Measurements from ENCODE around the gene CRB1.

Gene CRB1

GRCh38 chr1:197284966-197285365, 16.9 kb downstream of the CRB1 start:
- H3K4me3 ChIP-seq: no peak overlapping the region

GRCh38 chr1:197285526-197286205, 17.6 kb downstream of the CRB1 start:
- H3K27me3 ChIP-seq: no peaks in the 10 kb centered on the region
- H3K4me3 ChIP-seq: no peak overlapping the region
- H3K27ac ChIP-seq: no peak overlapping the region
- intact Hi-C loops (cut with DNase I; ENCODE audit: low total_unique reads): no loop called here
- DNase-seq: no peak
- TF ChIP-seq CTCF (IDR thresholded peaks at IDR 0.05): no peak
- no peaks in the 10 kb centered on the region for H3K4me1 ChIP-seq
- H3K9me3 ChIP-seq: no peaks in the 10 kb centered on the region
- no peaks in the 10 kb centered on the region for H3K36me3 ChIP-seq

More at GRCh38 chr1:197284966-197285365, 16.9 kb downstream of the CRB1 start:
- Histone ChIP-seq H3K4me1 (no peaks in the 10 kb centered on the region), H3K9me3 (no peaks in the 10 kb centered on the region), H3K27me3 (no peaks in the 10 kb centered on the region), H3K36me3 (no peaks in the 10 kb centered on the region), H3K27ac (no peak overlapping the region)
- TF ChIP-seq CTCF (IDR thresholded peaks at IDR 0.05): no peak
- DNase-seq: no peak
- intact Hi-C loops (cut with DNase I; ENCODE audit: low total_unique reads): no loop called here

GRCh38 chr1:197286634-197287033, 18.6 kb downstream of the CRB1 start:
- Histone ChIP-seq H3K4me1 (no peaks in the 10 kb centered on the region), H3K27ac (no peak overlapping the region), H3K27me3 (no peaks in the 10 kb centered on the region), H3K9me3 (no peaks in the 10 kb centered on the region), H3K36me3 (no peaks in the 10 kb centered on the region), H3K4me3 (no peak overlapping the region)
- no peak for TF ChIP-seq CTCF (IDR thresholded peaks at IDR 0.05)
- intact Hi-C loops (cut with DNase I; ENCODE audit: low total_unique reads): no loop called here
- no peak for DNase-seq

- DNase-seq: no peak
- Histone ChIP-seq H3K9me3 (no peaks in the 10 kb centered on the region), H3K36me3 (no peaks in the 10 kb centered on the region), H3K4me3 (no peak overlapping the region), H3K27ac (no peak overlapping the region), H3K27me3 (no peaks in the 10 kb centered on the region), H3K4me1 (no peaks in the 10 kb centered on the region)
- TF ChIP-seq CTCF (IDR thresholded peaks at IDR 0.05): no peak
- intact Hi-C loops (cut with DNase I; ENCODE audit: low total_unique reads): no loop called here
Observed at GRCh38 chr1:197287863-197288262, 19.8 kb downstream of the CRB1 start.

- Histone ChIP-seq H3K4me1 (no peaks in the 10 kb centered on the region), H3K27ac (no peak overlapping the region), H3K36me3 (no peaks in the 10 kb centered on the region), H3K4me3 (no peak overlapping the region), H3K27me3 (no peaks in the 10 kb centered on the region), H3K9me3 (no peaks in the 10 kb centered on the region)
- intact Hi-C loops (cut with DNase I; ENCODE audit: low total_unique reads): no loop called here
- TF ChIP-seq CTCF (IDR thresholded peaks at IDR 0.05): no peak
- no peak for DNase-seq
Observed at GRCh38 chr1:197302775-197303174, 34.7 kb downstream of the CRB1 start.

GRCh38 chr1:197303463-197303862, 35.4 kb downstream of the CRB1 start:
- H3K27me3 ChIP-seq: no peaks in the 10 kb centered on the region
- H3K27ac ChIP-seq: no peak overlapping the region
- no peaks in the 10 kb centered on the region for H3K36me3 ChIP-seq
- H3K9me3 ChIP-seq: no peaks in the 10 kb centered on the region
- no peak overlapping the region for H3K4me3 ChIP-seq
- H3K4me1 ChIP-seq: no peaks in the 10 kb centered on the region
- no peak for TF ChIP-seq CTCF (IDR thresholded peaks at IDR 0.05)
- no peak for DNase-seq
- intact Hi-C loops (cut with DNase I; ENCODE audit: low total_unique reads): no loop called here
